GM23338 (cell line): Measurements from ENCODE around the gene CIAO3. TPM values are rescaled to one million over a fixed set of nuclear protein-coding genes. Genes with fewer than 3 reads are reported as not detected.

ENCODE experiments used
- ATAC-seq: fragments of 200-7000 bp; cut with Tn5 transposase; 3 replicates; pipeline ENCODE4 v1.9.1; 2020
- DNase-seq: peaks from one replicate; pipeline ENCODE4 v3.0.0-alpha.2; 2015; ENCODE audit warnings: low spot score
- H2AFZ ChIP-seq: fragments of 200-600 bp; sonication (generic); 2 replicates; pipeline ENCODE4 v1.8.0; 2016; ENCODE audit warnings: antibody characterized with exemption, mild to moderate bottlenecking, moderate library complexity
- H3F3A ChIP-seq: fragments of 200-600 bp; sonication (generic); replicated peaks from 2 replicates; pipeline ENCODE4 v1.8.0; 2017; ENCODE audit warnings: antibody characterized with exemption, mixed run types, low read depth
- H3K27ac ChIP-seq: fragments of 200-600 bp; sonication (generic); 2 replicates; pipeline ENCODE4 v1.6.1; 2016; ENCODE audit warnings: low read depth
- H3K27me3 ChIP-seq: fragments of 200-600 bp; sonication (generic); 2 replicates; pipeline ENCODE4 v1.8.0; 2016; ENCODE audit warnings: mild to moderate bottlenecking, mixed run types, moderate library complexity; ENCODE audit not compliant: insufficient read depth
- H3K36me3 ChIP-seq: fragments of 200-600 bp; sonication (generic); 2 replicates; pipeline ENCODE4 v1.8.0; 2016; ENCODE audit warnings: mild to moderate bottlenecking; ENCODE audit not compliant: insufficient read depth
- H3K4me1 ChIP-seq: fragments of 200-600 bp; sonication (generic); 2 replicates; pipeline ENCODE4 v1.8.0; 2016; ENCODE audit warnings: mild to moderate bottlenecking, moderate library complexity; ENCODE audit not compliant: insufficient read depth
- H3K4me2 ChIP-seq: fragments of 200-600 bp; sonication (generic); 2 replicates; pipeline ENCODE4 v1.7.1; 2017; ENCODE audit warnings: mixed run types
- H3K4me3 ChIP-seq: fragments of 200-600 bp; sonication (generic); 2 replicates; pipeline ENCODE4 v1.6.1; 2016; ENCODE audit warnings: mixed run types
- H3K79me2 ChIP-seq: fragments of 200-600 bp; sonication (generic); replicated peaks from 2 replicates; pipeline ENCODE4 v1.8.0; 2017; ENCODE audit warnings: mild to moderate bottlenecking; ENCODE audit not compliant: insufficient read depth
- H3K9me2 ChIP-seq: fragments of 200-600 bp; sonication (generic); 2 replicates; pipeline ENCODE4 v1.8.0; 2017; ENCODE audit not compliant: insufficient read depth
- H4K20me1 ChIP-seq: fragments of 200-600 bp; sonication (generic); replicated peaks from 2 replicates; pipeline ENCODE4 v1.8.0; 2017; ENCODE audit warnings: mild to moderate bottlenecking; ENCODE audit not compliant: insufficient read depth
- H3K27ac Mint-ChIP-seq: 2 replicates; pipeline ENCODE4 v1.8.0; 2020; ENCODE audit warnings: inconsistent platforms, mild to moderate bottlenecking, moderate library complexity, mixed read lengths
- H3K27me3 Mint-ChIP-seq: 3 replicates; pipeline ENCODE4 v1.8.0; 2022; ENCODE audit warnings: low read depth, mild to moderate bottlenecking, moderate library complexity, mixed read lengths, inconsistent platforms; ENCODE audit not compliant: insufficient read depth, poor library complexity
- H3K36me3 Mint-ChIP-seq: 3 replicates; pipeline ENCODE4 v1.8.0; 2021; ENCODE audit warnings: low read depth, mild to moderate bottlenecking, inconsistent platforms, moderate library complexity, mixed read lengths
- H3K4me1 Mint-ChIP-seq: 3 replicates; pipeline ENCODE4 v1.8.0; 2020; ENCODE audit warnings: mild to moderate bottlenecking, inconsistent platforms, mixed read lengths
- H3K4me3 Mint-ChIP-seq: 3 replicates; pipeline ENCODE4 v1.8.0; 2021; ENCODE audit warnings: moderate library complexity, mild to moderate bottlenecking, inconsistent platforms, mixed read lengths
- H3K9me3 Mint-ChIP-seq: 3 replicates; pipeline ENCODE4 v1.8.0; 2020; ENCODE audit warnings: moderate library complexity, mild to moderate bottlenecking, inconsistent platforms, mixed read lengths
- CREB1 ChIP-seq: fragments of 250-450 bp; sonication (Bioruptor Pico); IDR thresholded peaks from 2 replicates; pipeline ENCODE4 v1.5.0; 2020; ENCODE audit warnings: low read depth, mild to moderate bottlenecking, moderate library complexity
- CTCF ChIP-seq, 2 experiments: fragments of 200-600 bp in 1 of 2; sonication (generic) in 1 of 2; conservative IDR thresholded peaks; 2 replicates each; pipeline versions ENCODE4 v1.5.1 to v1.6.1; 2016 to 2017; ENCODE audit warnings: antibody characterized with exemption in 2 of 2, low read depth in 2 of 2, mild to moderate bottlenecking in 2 of 2, moderate library complexity in 1 of 2
- EZH2 ChIP-seq: fragments of 200-600 bp; sonication (generic); IDR thresholded peaks from one replicate; pipeline ENCODE4 v1.8.0; 2017; ENCODE audit warnings: antibody characterized with exemption, mild to moderate bottlenecking, low read depth; ENCODE audit not compliant: unreplicated experiment
- EZH2phosphoT487 ChIP-seq: fragments of 200-600 bp; sonication (generic); IDR thresholded peaks from one replicate; pipeline ENCODE4 v1.8.1; 2018; ENCODE audit warnings: antibody characterized with exemption; ENCODE audit not compliant: unreplicated experiment
- NANOG ChIP-seq: IDR thresholded peaks from 2 replicates; pipeline ENCODE4 v1.6.1; 2016; ENCODE audit warnings: antibody characterized with exemption, borderline replicate concordance
- STAT1 ChIP-seq: IDR thresholded peaks from one replicate; pipeline ENCODE4 v1.6.1; 2016; ENCODE audit warnings: antibody characterized with exemption; ENCODE audit not compliant: unreplicated experiment
- ZNF462 ChIP-seq: fragments of 250-450 bp; sonication (Bioruptor Pico); IDR thresholded peaks from 2 replicates; pipeline ENCODE4 v1.5.0; 2020; ENCODE audit warnings: mild to moderate bottlenecking, moderate library complexity
- polyA plus RNA-seq: library from polyadenylated mRNA; unstranded; fragments of >200 nt; fragmentation: Nextera tagmentation; extraction: Ambion mirVana; gene quantifications from 2 replicates; pipeline ENCODE4 v1.2.1, GENCODE V29; 2016
- total RNA-seq: library from RNA; depleted of rRNA; stranded (reverse); fragments of >200 nt; shearing (Covaris generic); gene quantifications from 2 replicates; pipeline ENCODE4 v1.2.3, GENCODE V29; 2014

The CIAO3 gene
- total and polyA plus RNA-seq, 2 experiments from 2014 or later: 13.0 to 42.3 TPM

GRCh38 chr16:779561-779960 is 38.8 kb upstream of the CIAO3 start (continued):
- TF ChIP-seq ZNF462 (CRISPR knock-in tag): no peak
- no peak for TF ChIP-seq EZH2phosphoT487
- no peak for TF ChIP-seq NANOG

GRCh38 chr16:778909-779527 is 38.2 kb upstream of the CIAO3 start:
- no peaks in the 10 kb centered on the region for H3K9me3 Mint-ChIP-seq
- H3K4me1 Mint-ChIP-seq: no peaks in the 10 kb centered on the region
- Histone ChIP-seq H3K36me3 (no peaks in the 10 kb centered on the region), H3K27me3 (no peaks in the 10 kb centered on the region), H3K4me3 (no peak overlapping the region), H3K4me1 (no peaks in the 10 kb centered on the region), H4K20me1 (no peaks in the 10 kb centered on the region), H3K4me2 (no peak overlapping the region), H3K27ac (no peak overlapping the region), H3F3A (peaks cover 3% of the 10 kb centered on the region; the same call in 1 of the 2 replicates), H2AFZ (no peak overlapping the region), H3K79me2 (no peaks in the 10 kb centered on the region), H3K9me2 (no peaks in the 10 kb centered on the region)
- no peak for ATAC-seq
- no peak for DNase-seq
- H3K36me3 Mint-ChIP-seq: no peaks in the 10 kb centered on the region
- peaks cover 7% of the 10 kb centered on the region for H3K27me3 Mint-ChIP-seq
- H3K27ac Mint-ChIP-seq: no peak overlapping the region
- no peak overlapping the region for H3K4me3 Mint-ChIP-seq
- TF ChIP-seq STAT1: no peak
- no peak for TF ChIP-seq CTCF (conservative IDR thresholded peaks at IDR 0.05; ENCODE audit: low read depth in 2 of 2)
- TF ChIP-seq CREB1 (CRISPR knock-in tag): no peak
- no peak for TF ChIP-seq EZH2
- no peak for TF ChIP-seq ZNF462 (CRISPR knock-in tag)
